GM12878 (cell line): ENCODE data around the gene CDHR2. TPM values are rescaled to one million over a fixed set of nuclear protein-coding genes. Genes with fewer than 3 reads are reported as not detected.

ENCODE experiments used
- SIX5 ChIP-seq: IDR thresholded peaks from 2 replicates; pipeline ENCODE4 v1.6.1; 2011; ENCODE audit warnings: mild to moderate bottlenecking, low read depth, low read length, moderate library complexity; ENCODE audit not compliant: severe bottlenecking
- microRNA-seq: library from miRNA; unstranded; fragments of <30 nt; microRNA quantifications from one replicate; pipeline ENCODE4, GENCODE V29; 2018
- polyA plus RNA-seq, 11 experiments: library from polyadenylated mRNA; depleted of rRNA in 4 of 11; unstranded in 6 of 11; stranded (reverse) in 5 of 11; fragments of >200 nt; fragmentation: Nextera tagmentation in 4 of 11; fragmentation: Illumina TruSeq in 1 of 11; extraction: Ambion mirVana in 4 of 11; extraction: Trizol in 1 of 11; gene quantifications; 1 replicate in 1 of 11; 2 replicates in 10 of 11; pipeline versions ENCODE4 v1.2.1 to v1.2.3, GENCODE V29; 2011 to 2016; ENCODE audit warnings: inconsistent platforms in 2 of 11, missing spikeins in 2 of 11, low read depth in 1 of 11
- small RNA-seq: library from RNA; depleted of rRNA; stranded (forward); fragments of <200 nt; gene quantifications from one replicate; pipeline ENCODE3, GENCODE V24; 2014
- total RNA-seq, 4 experiments: library from RNA; depleted of rRNA in 3 of 4; stranded (reverse); fragments of >200 nt in 3 of 4; fragmentation: Illumina TruSeq in 1 of 4; extraction: Trizol in 1 of 4; gene quantifications; 2 replicates each; pipeline versions ENCODE4 v1.2.1 to v1.2.3, GENCODE V29; 2013 to 2021

The CDHR2 gene
- total and polyA plus RNA-seq, 10 of the 15 experiments (the other 5 are each of a cell fraction or from before 2014, with no cell fraction given), result 0.03 to 0.46 (median 0.06) TPM; not detected in 5

DNA sequence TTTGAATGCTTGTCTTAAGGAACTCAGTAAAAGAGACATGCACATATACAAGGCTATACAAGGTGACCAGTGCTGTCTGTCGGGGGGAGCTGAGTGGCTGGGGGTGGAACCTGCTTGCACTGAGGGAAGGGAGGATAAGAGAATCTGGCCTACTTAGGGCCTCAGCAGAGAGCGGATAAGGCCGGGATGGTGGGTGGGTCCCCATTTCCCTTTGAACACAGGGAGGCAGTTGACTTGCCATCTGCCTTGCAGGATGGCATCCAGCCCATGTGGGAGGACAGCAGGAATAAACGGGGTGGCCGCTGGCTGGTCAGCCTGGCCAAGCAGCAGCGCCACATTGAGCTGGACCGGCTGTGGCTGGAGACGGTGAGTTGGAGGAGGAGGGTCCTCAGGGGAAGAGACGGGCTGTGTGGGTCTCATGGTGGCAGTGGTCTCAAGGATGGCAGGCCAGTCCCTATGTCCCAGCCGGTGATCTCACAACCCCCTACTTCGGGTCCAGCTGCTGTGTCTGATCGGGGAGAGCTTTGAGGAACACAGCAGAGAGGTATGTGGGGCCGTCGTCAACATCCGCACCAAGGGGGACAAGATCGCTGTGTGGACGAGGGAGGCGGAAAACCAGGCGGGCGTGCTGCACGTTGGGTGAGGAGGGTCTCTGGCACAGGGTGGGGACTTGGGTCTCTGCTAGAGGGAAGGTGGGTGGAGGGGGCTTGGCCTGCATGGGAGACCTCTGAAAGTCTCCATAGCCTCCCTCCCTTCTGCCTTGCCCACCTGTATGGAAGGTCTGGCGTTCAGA is 95.9 kb downstream of the CDHR2 start (continued):
- no peak for TF ChIP-seq SIX5
- TF ChIP-seq, all 136 proteins: peak for 0

Small RNA genes lying within 50 kb of the gene (microRNA-seq; reads per million reads assigned to microRNA genes)
- not detected for gene MIR4281

Small RNA genes lying within 50 kb of the gene (small RNA-seq; reads per million reads assigned to genes)
- gene MIR4281 (not detected), gene RF00019 (not detected), gene RN7SL684P (not detected)

Other genes with a start within 250 kb of the CDHR2 start
Only the 7 nearest of the 11 such genes appear.
- gene CLTB, start 132.8 kb upstream of the CDHR2 start, total RNA-seq (2014; rRNA removed), result 48.0 and 52.8 TPM in 2 replicates
- 21.1 and 22.4 TPM in 2 replicates for gene CLTB, start 132.8 kb upstream of the CDHR2 start, total RNA-seq (2014; rRNA removed; fragmentation: Illumina TruSeq; extraction: Trizol)
- 46.5 and 51.0 TPM in 2 replicates for gene CLTB, start 132.8 kb upstream of the CDHR2 start, total RNA-seq (2021)
- 19.0 and 28.7 TPM in 2 replicates for gene CLTB, start 132.8 kb upstream of the CDHR2 start, polyA plus RNA-seq (2011; rRNA removed)
- 4.5 and 18.4 TPM in 2 replicates for gene CLTB, start 132.8 kb upstream of the CDHR2 start, polyA plus RNA-seq (2014; fragmentation: Illumina TruSeq; extraction: Trizol)
- gene CLTB, start 132.8 kb upstream of the CDHR2 start, polyA plus RNA-seq (2014; fragmentation: Nextera tagmentation; extraction: Ambion mirVana), result 1 to 10 TPM; 1.6 to 4.4 TPM
- gene CLTB, start 132.8 kb upstream of the CDHR2 start, polyA plus RNA-seq (2014; rRNA removed), result 51.5 and 52.7 TPM in 2 replicates
- 10 to 100 TPM; 45.1 to 50.2 TPM for gene CLTB, start 132.8 kb upstream of the CDHR2 start, polyA plus RNA-seq (2016; fragmentation: Nextera tagmentation; extraction: Ambion mirVana)
- 35.1 and 35.8 TPM in 2 replicates for gene FAF2, start 101.0 kb upstream of the CDHR2 start, total RNA-seq (2014; rRNA removed)
- gene FAF2, start 101.0 kb upstream of the CDHR2 start, total RNA-seq (2014; rRNA removed; fragmentation: Illumina TruSeq; extraction: Trizol), result 34.6 and 35.4 TPM in 2 replicates
- 33.7 and 34.8 TPM in 2 replicates for gene FAF2, start 101.0 kb upstream of the CDHR2 start, total RNA-seq (2021)
- gene FAF2, start 101.0 kb upstream of the CDHR2 start, polyA plus RNA-seq (2011; rRNA removed), result 34.1 and 37.6 TPM in 2 replicates
- 41.7 and 43.5 TPM in 2 replicates for gene FAF2, start 101.0 kb upstream of the CDHR2 start, polyA plus RNA-seq (2014; fragmentation: Illumina TruSeq; extraction: Trizol)
- gene FAF2, start 101.0 kb upstream of the CDHR2 start, polyA plus RNA-seq (2014; fragmentation: Nextera tagmentation; extraction: Ambion mirVana), result 10 to 100 TPM; 19.0 to 20.7 TPM
- gene FAF2, start 101.0 kb upstream of the CDHR2 start, polyA plus RNA-seq (2014; rRNA removed), result 29.3 and 30.8 TPM in 2 replicates
- gene FAF2, start 101.0 kb upstream of the CDHR2 start, polyA plus RNA-seq (2016; fragmentation: Nextera tagmentation; extraction: Ambion mirVana), result 10 to 100 TPM; 39.2 to 45.1 TPM
- gene RNF44, start 11.9 kb upstream of the CDHR2 start, total RNA-seq (2014; rRNA removed), result 8.8 and 9.4 TPM in 2 replicates
- gene RNF44, start 11.9 kb upstream of the CDHR2 start, total RNA-seq (2014; rRNA removed; fragmentation: Illumina TruSeq; extraction: Trizol), result 5.7 and 5.8 TPM in 2 replicates
- 46.5 and 51.9 TPM in 2 replicates for gene RNF44, start 11.9 kb upstream of the CDHR2 start, total RNA-seq (2021)
- 5.1 and 8.8 TPM in 2 replicates for gene RNF44, start 11.9 kb upstream of the CDHR2 start, polyA plus RNA-seq (2011; rRNA removed)
- 5.2 and 10.4 TPM in 2 replicates for gene RNF44, start 11.9 kb upstream of the CDHR2 start, polyA plus RNA-seq (2014; fragmentation: Illumina TruSeq; extraction: Trizol)
- gene RNF44, start 11.9 kb upstream of the CDHR2 start, polyA plus RNA-seq (2014; fragmentation: Nextera tagmentation; extraction: Ambion mirVana), result 1 to 10 TPM; 1.7 to 3.5 TPM
- 31.9 and 35.0 TPM in 2 replicates for gene RNF44, start 11.9 kb upstream of the CDHR2 start, polyA plus RNA-seq (2014; rRNA removed)
- gene RNF44, start 11.9 kb upstream of the CDHR2 start, polyA plus RNA-seq (2016; fragmentation: Nextera tagmentation; extraction: Ambion mirVana), result 1 to 10 TPM; 6.4 to 7.1 TPM
- 8.3 and 10.1 TPM in 2 replicates for gene GPRIN1, start 60.8 kb downstream of the CDHR2 start, total RNA-seq (2014; rRNA removed)
- gene GPRIN1, start 60.8 kb downstream of the CDHR2 start, total RNA-seq (2014; rRNA removed; fragmentation: Illumina TruSeq; extraction: Trizol), result 4.7 and 5.8 TPM in 2 replicates
- gene GPRIN1, start 60.8 kb downstream of the CDHR2 start, total RNA-seq (2021), result 14.2 and 16.3 TPM in 2 replicates
- gene GPRIN1, start 60.8 kb downstream of the CDHR2 start, polyA plus RNA-seq (2011; rRNA removed), result 0.59 and 1.7 TPM in 2 replicates
- gene GPRIN1, start 60.8 kb downstream of the CDHR2 start, polyA plus RNA-seq (2014; fragmentation: Illumina TruSeq; extraction: Trizol), result 3.4 and 5.5 TPM in 2 replicates
- gene GPRIN1, start 60.8 kb downstream of the CDHR2 start, polyA plus RNA-seq (2014; fragmentation: Nextera tagmentation; extraction: Ambion mirVana), result under 1 TPM; 0.52 to 0.60 TPM
- 7.6 and 9.4 TPM in 2 replicates for gene GPRIN1, start 60.8 kb downstream of the CDHR2 start, polyA plus RNA-seq (2014; rRNA removed)
- gene GPRIN1, start 60.8 kb downstream of the CDHR2 start, polyA plus RNA-seq (2016; fragmentation: Nextera tagmentation; extraction: Ambion mirVana), result 1 to 10 TPM in 1 of 2 experiments, under 1 TPM in 1; 0.74 to 3.5 TPM
- gene SNCB, start 81.2 kb downstream of the CDHR2 start, total RNA-seq (2014; rRNA removed), result not detected in 2 replicates
- not detected in 2 replicates for gene SNCB, start 81.2 kb downstream of the CDHR2 start, total RNA-seq (2014; rRNA removed; fragmentation: Illumina TruSeq; extraction: Trizol)
- not detected in 2 replicates for gene SNCB, start 81.2 kb downstream of the CDHR2 start, total RNA-seq (2021)
- 0.75 and 1.1 TPM in 2 replicates for gene SNCB, start 81.2 kb downstream of the CDHR2 start, polyA plus RNA-seq (2011; rRNA removed)
- gene SNCB, start 81.2 kb downstream of the CDHR2 start, polyA plus RNA-seq (2014; fragmentation: Illumina TruSeq; extraction: Trizol), result not detected in 2 replicates
- not detected for gene SNCB, start 81.2 kb downstream of the CDHR2 start, polyA plus RNA-seq (2014; fragmentation: Nextera tagmentation; extraction: Ambion mirVana)
- not detected in 2 replicates for gene SNCB, start 81.2 kb downstream of the CDHR2 start, polyA plus RNA-seq (2014; rRNA removed)
- not detected for gene SNCB, start 81.2 kb downstream of the CDHR2 start, polyA plus RNA-seq (2016; fragmentation: Nextera tagmentation; extraction: Ambion mirVana)
- gene EIF4E1B, start 81.3 kb downstream of the CDHR2 start, total RNA-seq (2014; rRNA removed), result not detected in 2 replicates
- gene EIF4E1B, start 81.3 kb downstream of the CDHR2 start, total RNA-seq (2014; rRNA removed; fragmentation: Illumina TruSeq; extraction: Trizol), result not detected in 2 replicates
- not detected in 2 replicates for gene EIF4E1B, start 81.3 kb downstream of the CDHR2 start, total RNA-seq (2021)
- not detected in 2 replicates for gene EIF4E1B, start 81.3 kb downstream of the CDHR2 start, polyA plus RNA-seq (2011; rRNA removed)
- gene EIF4E1B, start 81.3 kb downstream of the CDHR2 start, polyA plus RNA-seq (2014; fragmentation: Illumina TruSeq; extraction: Trizol), result not detected in 2 replicates
- not detected for gene EIF4E1B, start 81.3 kb downstream of the CDHR2 start, polyA plus RNA-seq (2014; fragmentation: Nextera tagmentation; extraction: Ambion mirVana)
- not detected in 2 replicates for gene EIF4E1B, start 81.3 kb downstream of the CDHR2 start, polyA plus RNA-seq (2014; rRNA removed)
- gene EIF4E1B, start 81.3 kb downstream of the CDHR2 start, polyA plus RNA-seq (2016; fragmentation: Nextera tagmentation; extraction: Ambion mirVana), result not detected
- gene TSPAN17, start 98.1 kb downstream of the CDHR2 start, total RNA-seq (2014; rRNA removed), result 6.7 and 7.3 TPM in 2 replicates
- gene TSPAN17, start 98.1 kb downstream of the CDHR2 start, total RNA-seq (2014; rRNA removed; fragmentation: Illumina TruSeq; extraction: Trizol), result 10.6 and 11.4 TPM in 2 replicates
- gene TSPAN17, start 98.1 kb downstream of the CDHR2 start, total RNA-seq (2021), result 15.6 and 16.3 TPM in 2 replicates
- 9.2 and 14.0 TPM in 2 replicates for gene TSPAN17, start 98.1 kb downstream of the CDHR2 start, polyA plus RNA-seq (2011; rRNA removed)
- 7.6 and 11.8 TPM in 2 replicates for gene TSPAN17, start 98.1 kb downstream of the CDHR2 start, polyA plus RNA-seq (2014; fragmentation: Illumina TruSeq; extraction: Trizol)
- 1 to 10 TPM in 1 of 2 experiments, under 1 TPM in 1; 0.24 to 1.2 TPM for gene TSPAN17, start 98.1 kb downstream of the CDHR2 start, polyA plus RNA-seq (2014; fragmentation: Nextera tagmentation; extraction: Ambion mirVana)
- gene TSPAN17, start 98.1 kb downstream of the CDHR2 start, polyA plus RNA-seq (2014; rRNA removed), result 14.3 and 17.1 TPM in 2 replicates
- 1 to 10 TPM; 8.9 to 9.5 TPM for gene TSPAN17, start 98.1 kb downstream of the CDHR2 start, polyA plus RNA-seq (2016; fragmentation: Nextera tagmentation; extraction: Ambion mirVana)